Measurements from ENCODE around the gene VPS41. TPM values are rescaled to one million over a fixed set of nuclear protein-coding genes. Genes with fewer than 3 reads are reported as not detected.

VPS41 gene
- total RNA-seq, 4 donors from 2014 or later: 31.4 to 57.2 (median 49.1) TPM

DNA sequence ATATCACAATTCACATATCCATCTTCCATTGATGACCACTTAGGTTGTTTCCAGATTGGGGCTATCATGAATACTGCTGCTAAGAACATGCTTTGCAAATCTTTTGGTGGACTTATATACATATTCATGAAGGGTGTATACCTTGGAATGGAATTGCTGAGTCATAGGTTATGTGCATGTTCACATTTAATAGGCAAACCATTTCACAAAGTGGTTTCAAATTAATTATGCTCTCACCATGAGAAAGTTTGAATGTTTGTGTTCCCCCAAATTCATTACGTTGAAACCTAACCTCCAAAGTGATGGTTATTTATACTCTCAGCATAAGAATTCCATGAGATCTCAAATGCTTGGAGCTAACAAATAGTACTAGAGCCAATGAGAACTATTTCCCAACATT is 86.4 kb downstream of the VPS41 start:
- 94 to 97% methylated on average over 1 of the region's 1 CpG for WGBS, 2 donors
- no peak overlapping the region for H3K27ac ChIP-seq
- H3K27me3 ChIP-seq: no peaks in the 10 kb centered on the region
- no peaks in the 10 kb centered on the region for H3K4me1 ChIP-seq
- no peak for DNase-seq
- H3K36me3 ChIP-seq: peaks cover 0 to 3% of the 10 kb centered on the region in 2 donors
- TF ChIP-seq POLR2A (IDR thresholded peaks at IDR 0.05) (no peak), CTCF (IDR thresholded peaks at IDR 0.05) (no peak)
- no peaks in the 10 kb centered on the region for H3K9me3 ChIP-seq
- intact Hi-C loops (cut with DNase I): no loop called here
- no peak overlapping the region for H3K4me3 ChIP-seq (replicated peaks in 1 of 3)

DNA sequence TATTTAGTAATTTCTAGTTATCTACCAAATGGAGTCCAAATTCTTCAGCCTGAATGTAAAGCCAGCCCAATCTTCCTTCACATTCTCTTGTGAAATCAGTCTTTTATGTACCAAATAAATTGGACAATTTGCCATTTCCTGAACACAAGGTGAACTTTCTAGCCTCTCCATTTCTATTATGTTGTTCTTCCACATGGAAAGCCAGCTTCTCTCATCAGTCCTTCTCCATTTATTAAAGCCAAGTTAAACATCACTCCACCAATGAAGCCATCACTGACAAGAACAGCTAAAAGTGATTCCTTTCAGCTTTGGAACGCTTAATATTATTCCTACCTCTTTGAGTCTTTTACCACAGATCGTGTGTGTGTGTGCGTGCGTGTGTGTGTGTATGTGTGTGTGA is 88.4 kb downstream of the VPS41 start:
- Histone ChIP-seq H3K9me3 (no peaks in the 10 kb centered on the region), H3K4me3 (replicated peaks in 1 of 3) (no peak overlapping the region), H3K27me3 (no peaks in the 10 kb centered on the region), H3K27ac (no peak overlapping the region), H3K4me1 (no peaks in the 10 kb centered on the region), H3K36me3 (peaks cover 0 to 3% of the 10 kb centered on the region in 2 donors)
- 91 to 95% methylated on average over 4 of the region's 4 CpGs for WGBS, 2 donors
- TF ChIP-seq CTCF (IDR thresholded peaks at IDR 0.05) (no peak), POLR2A (IDR thresholded peaks at IDR 0.05) (no peak)
- DNase-seq: no peak
- intact Hi-C loops (cut with DNase I): no loop called here

- no peak for DNase-seq
- TF ChIP-seq CTCF (IDR thresholded peaks at IDR 0.05): no peak
- no peak for TF ChIP-seq POLR2A (IDR thresholded peaks at IDR 0.05)
- Histone ChIP-seq H3K4me1 (no peaks in the 10 kb centered on the region), H3K4me3 (replicated peaks in 1 of 3) (no peak overlapping the region), H3K9me3 (no peaks in the 10 kb centered on the region), H3K36me3 (peaks cover 0 to 3% of the 10 kb centered on the region in 2 donors), H3K27ac (no peak overlapping the region), H3K27me3 (no peaks in the 10 kb centered on the region)
- WGBS, 2 donors: 87 to 90% methylated on average over 2 of the region's 2 CpGs
- intact Hi-C loops (cut with DNase I): no loop called here
These were observed 89.5 kb downstream of the VPS41 start for GRCh38 chr7:38819463-38819862.

DNA sequence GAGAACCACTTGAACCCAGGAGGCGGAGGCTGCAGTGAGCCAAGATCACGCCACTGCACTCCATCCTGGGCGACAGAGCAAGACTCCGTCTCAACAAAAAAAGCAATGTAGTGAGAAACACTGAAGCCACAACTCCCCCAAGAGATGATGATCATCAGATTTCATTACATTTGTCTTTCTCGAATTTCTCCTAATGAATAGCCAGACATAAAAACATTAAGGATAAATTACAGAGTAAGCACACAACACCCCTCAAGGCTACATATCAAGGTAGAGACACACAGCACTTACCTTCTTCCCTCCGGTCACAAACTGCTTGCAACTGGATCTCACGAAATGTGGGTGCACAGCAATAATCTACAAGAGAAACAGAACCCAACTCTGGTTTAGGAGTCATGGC is 91.5 kb downstream of the VPS41 start:
- H3K27me3 ChIP-seq: no peaks in the 10 kb centered on the region
- TF ChIP-seq POLR2A (IDR thresholded peaks at IDR 0.05): no peak
- TF ChIP-seq CTCF (IDR thresholded peaks at IDR 0.05): no peak
- no peak overlapping the region for H3K27ac ChIP-seq
- WGBS, 2 donors: 96% methylated on average over 7 of the region's 7 CpGs
- H3K36me3 ChIP-seq: peaks cover 0 to 3% of the 10 kb centered on the region in 2 donors
- H3K4me1 ChIP-seq: no peaks in the 10 kb centered on the region
- no peak for DNase-seq
- no peak overlapping the region for H3K4me3 ChIP-seq (replicated peaks in 1 of 3)
- intact Hi-C loops (cut with DNase I): no loop called here
- H3K9me3 ChIP-seq: no peaks in the 10 kb centered on the region

DNA sequence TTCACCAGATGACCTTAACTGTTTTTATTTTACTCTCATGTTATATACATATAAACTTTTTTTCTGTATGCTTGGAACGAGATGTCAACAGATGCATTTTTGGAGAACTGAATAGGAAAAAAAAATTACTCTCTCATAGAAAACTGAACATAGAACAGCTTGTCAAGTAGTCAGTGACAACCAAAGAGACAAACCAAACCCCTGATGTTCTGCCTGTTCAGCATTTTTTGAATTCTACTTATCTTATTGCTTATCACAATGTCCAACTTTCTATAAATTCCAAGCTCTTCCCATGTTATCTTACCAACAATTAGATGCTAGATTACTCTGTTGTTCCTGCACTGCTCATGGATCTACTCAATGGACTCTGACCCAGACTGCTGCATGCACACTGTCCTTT is 95.2 kb downstream of the VPS41 start:
- H3K36me3 ChIP-seq: no peaks in the 10 kb centered on the region
- no peaks in the 10 kb centered on the region for H3K9me3 ChIP-seq
- no peaks in the 10 kb centered on the region for H3K27me3 ChIP-seq
- H3K27ac ChIP-seq: no peak overlapping the region
- no peaks in the 10 kb centered on the region for H3K4me1 ChIP-seq
- TF ChIP-seq CTCF (IDR thresholded peaks at IDR 0.05) (no peak), POLR2A (IDR thresholded peaks at IDR 0.05) (no peak)
- H3K4me3 ChIP-seq (replicated peaks in 1 of 3): no peak overlapping the region
- WGBS, 2 donors: 95 to 97% methylated on average over 1 of the region's 1 CpG
- no peak for DNase-seq
- intact Hi-C loops (cut with DNase I): no loop called here
